ENCODE results near the gene APLN. TPM values are rescaled to one million over a fixed set of nuclear protein-coding genes. Genes with fewer than 3 reads are reported as not detected.

Gene APLN
- total and polyA plus RNA-seq, 9 of the 15 experiments (the other 6 are each of a cell fraction or from before 2014, with no cell fraction given) = 0.04 to 0.06 TPM; not detected in 7

DNA sequence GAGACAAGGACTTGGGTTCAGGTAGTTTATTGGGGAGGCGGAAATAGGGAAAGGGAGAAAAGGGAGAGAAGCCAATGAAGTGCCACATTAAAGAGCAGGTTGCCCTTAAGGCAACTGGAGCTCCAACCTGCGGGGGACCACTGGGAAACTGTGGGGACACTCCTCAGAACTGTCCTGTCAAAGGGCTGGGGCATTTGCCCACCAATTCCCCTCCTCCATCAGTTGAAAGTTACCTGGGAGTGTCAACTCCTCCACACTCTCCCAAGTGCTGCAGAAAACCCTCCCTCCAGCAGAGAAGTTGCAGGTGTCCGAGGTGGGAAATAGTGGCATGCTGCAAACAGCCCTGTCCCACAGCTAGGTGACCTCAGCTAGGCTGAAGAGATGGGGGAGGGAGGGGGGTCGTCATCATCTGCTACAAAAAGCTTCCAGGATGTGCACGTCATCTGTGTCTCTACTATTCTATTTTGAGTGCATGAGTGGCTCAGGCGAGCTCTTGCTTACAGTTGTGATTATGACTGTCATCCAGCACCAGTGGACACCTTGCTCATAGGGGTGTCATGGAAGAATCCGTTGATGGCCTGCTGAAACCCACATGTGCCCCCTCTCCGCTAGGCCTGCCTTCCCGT lies 42.6 kb upstream of the APLN start:
- no peak overlapping the region for H3K4me3 ChIP-seq
- BruUV-seq (replicated peaks) = no TSS peak
- CTCF ChIA-PET (ENCODE audit: low intra/inter-chr PET ratio) = no interaction called here
- intact Hi-C loops (cut with micrococcal nuclease) = no loop called here
- H3K9me3 ChIP-seq (replicated peaks; ENCODE audit: control insufficient read depth, insufficient read depth, low read depth, low read length) = no peaks in the 10 kb centered on the region
- H3K9ac ChIP-seq (ENCODE audit: insufficient read depth in 1 of 2, low read depth in 2 of 2, low read length in 2 of 2) = no peak overlapping the region
- H3K36me3 ChIP-seq (ENCODE audit: control insufficient read depth, insufficient read depth, low read length) = no peaks in the 10 kb centered on the region
- no peak for DNase-seq (ENCODE audit: extremely low read depth in 1 of 4, low spot score in 3 of 4)
- H2AFZ ChIP-seq (ENCODE audit: low read depth, low read length) = no peak overlapping the region
- TF ChIP-seq ZFP30 (CRISPR knock-in tag; IDR thresholded peaks at IDR 0.05; ENCODE audit: borderline replicate concordance) (no peak), KLF10 (CRISPR knock-in tag; IDR thresholded peaks at IDR 0.05) (no peak), NFIC (IDR thresholded peaks at IDR 0.05) (no peak), MEIS2 (IDR thresholded peaks at IDR 0.05; ENCODE audit: partially characterized antibody) (no peak), KDM1A (IDR thresholded peaks at IDR 0.05) (no peak), TRIM28 (IDR thresholded peaks at IDR 0.05) (no peak), ASH1L (IDR thresholded peaks at IDR 0.05; ENCODE audit: borderline replicate concordance, low read depth, partially characterized antibody) (no peak), L3MBTL2 (IDR thresholded peaks at IDR 0.05) (no peak), CC2D1A (IDR thresholded peaks at IDR 0.05) (no peak), ESRRA (IDR thresholded peaks at IDR 0.05; ENCODE audit: borderline replicate concordance, low read depth) (no peak), PHF20 (IDR thresholded peaks at IDR 0.05; ENCODE audit: partially characterized antibody) (no peak), ZNF431 (CRISPR knock-in tag; IDR thresholded peaks at IDR 0.05) (no peak), MTA3 (IDR thresholded peaks at IDR 0.05; ENCODE audit: borderline replicate concordance) (no peak)
- TF ChIP-seq, protein P1, sequence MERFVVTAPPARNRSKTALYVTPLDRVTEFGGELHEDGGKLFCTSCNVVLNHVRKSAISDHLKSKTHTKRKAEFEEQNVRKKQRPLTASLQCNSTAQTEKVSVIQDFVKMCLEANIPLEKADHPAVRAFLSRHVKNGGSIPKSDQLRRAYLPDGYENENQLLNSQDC (CRISPR knock-in tag; IDR thresholded peaks at IDR 0.05) = no peak
- TF ChIP-seq, protein P2, sequence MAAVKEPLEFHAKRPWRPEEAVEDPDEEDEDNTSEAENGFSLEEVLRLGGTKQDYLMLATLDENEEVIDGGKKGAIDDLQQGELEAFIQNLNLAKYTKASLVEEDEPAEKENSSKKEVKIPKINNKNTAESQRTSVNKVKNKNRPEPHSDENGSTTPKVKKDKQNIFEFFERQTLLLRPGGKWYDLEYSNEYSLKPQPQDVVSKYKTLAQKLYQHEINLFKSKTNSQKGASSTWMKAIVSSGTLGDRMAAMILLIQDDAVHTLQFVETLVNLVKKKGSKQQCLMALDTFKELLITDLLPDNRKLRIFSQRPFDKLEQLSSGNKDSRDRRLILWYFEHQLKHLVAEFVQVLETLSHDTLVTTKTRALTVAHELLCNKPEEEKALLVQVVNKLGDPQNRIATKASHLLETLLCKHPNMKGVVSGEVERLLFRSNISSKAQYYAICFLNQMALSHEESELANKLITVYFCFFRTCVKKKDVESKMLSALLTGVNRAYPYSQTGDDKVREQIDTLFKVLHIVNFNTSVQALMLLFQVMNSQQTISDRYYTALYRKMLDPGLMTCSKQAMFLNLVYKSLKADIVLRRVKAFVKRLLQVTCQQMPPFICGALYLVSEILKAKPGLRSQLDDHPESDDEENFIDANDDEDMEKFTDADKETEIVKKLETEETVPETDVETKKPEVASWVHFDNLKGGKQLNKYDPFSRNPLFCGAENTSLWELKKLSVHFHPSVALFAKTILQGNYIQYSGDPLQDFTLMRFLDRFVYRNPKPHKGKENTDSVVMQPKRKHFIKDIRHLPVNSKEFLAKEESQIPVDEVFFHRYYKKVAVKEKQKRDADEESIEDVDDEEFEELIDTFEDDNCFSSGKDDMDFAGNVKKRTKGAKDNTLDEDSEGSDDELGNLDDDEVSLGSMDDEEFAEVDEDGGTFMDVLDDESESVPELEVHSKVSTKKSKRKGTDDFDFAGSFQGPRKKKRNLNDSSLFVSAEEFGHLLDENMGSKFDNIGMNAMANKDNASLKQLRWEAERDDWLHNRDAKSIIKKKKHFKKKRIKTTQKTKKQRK (IDR thresholded peaks at IDR 0.05; ENCODE audit: borderline replicate concordance, low read depth, low read length) = no peak
- TF ChIP-seq, protein P3, sequence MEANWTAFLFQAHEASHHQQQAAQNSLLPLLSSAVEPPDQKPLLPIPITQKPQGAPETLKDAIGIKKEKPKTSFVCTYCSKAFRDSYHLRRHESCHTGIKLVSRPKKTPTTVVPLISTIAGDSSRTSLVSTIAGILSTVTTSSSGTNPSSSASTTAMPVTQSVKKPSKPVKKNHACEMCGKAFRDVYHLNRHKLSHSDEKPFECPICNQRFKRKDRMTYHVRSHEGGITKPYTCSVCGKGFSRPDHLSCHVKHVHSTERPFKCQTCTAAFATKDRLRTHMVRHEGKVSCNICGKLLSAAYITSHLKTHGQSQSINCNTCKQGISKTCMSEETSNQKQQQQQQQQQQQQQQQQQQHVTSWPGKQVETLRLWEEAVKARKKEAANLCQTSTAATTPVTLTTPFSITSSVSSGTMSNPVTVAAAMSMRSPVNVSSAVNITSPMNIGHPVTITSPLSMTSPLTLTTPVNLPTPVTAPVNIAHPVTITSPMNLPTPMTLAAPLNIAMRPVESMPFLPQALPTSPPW (CRISPR knock-in tag; IDR thresholded peaks at IDR 0.05) = no peak
- TF ChIP-seq, protein P4, sequence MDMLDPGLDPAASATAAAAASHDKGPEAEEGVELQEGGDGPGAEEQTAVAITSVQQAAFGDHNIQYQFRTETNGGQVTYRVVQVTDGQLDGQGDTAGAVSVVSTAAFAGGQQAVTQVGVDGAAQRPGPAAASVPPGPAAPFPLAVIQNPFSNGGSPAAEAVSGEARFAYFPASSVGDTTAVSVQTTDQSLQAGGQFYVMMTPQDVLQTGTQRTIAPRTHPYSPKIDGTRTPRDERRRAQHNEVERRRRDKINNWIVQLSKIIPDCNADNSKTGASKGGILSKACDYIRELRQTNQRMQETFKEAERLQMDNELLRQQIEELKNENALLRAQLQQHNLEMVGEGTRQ (CRISPR knock-in tag; IDR thresholded peaks at IDR 0.05) = no peak
- POLR2A ChIA-PET = no interaction called here
- no peaks in the 10 kb centered on the region for H3K4me1 ChIP-seq (replicated peaks in 1 of 2; ENCODE audit: control insufficient read depth in 2 of 2, insufficient read depth in 2 of 2, low read length in 2 of 2)
- H3K27me3 ChIP-seq (ENCODE audit: control insufficient read depth in 2 of 2, insufficient read depth in 2 of 2, low read length in 2 of 2) = peaks cover 5 to 45% of the 10 kb centered on the region in 2 experiments
- no peak overlapping the region for H3K27ac ChIP-seq (ENCODE audit: extremely low read depth, low read depth, low read length)
- H3K79me2 ChIP-seq (ENCODE audit: control insufficient read depth, insufficient read depth, low read length) = no peaks in the 10 kb centered on the region
- in situ Hi-C loops (cut with MboI) = no loop called here
- 1% methylated on average over 8 of the region's 9 CpGs for WGBS (ENCODE audit: insufficient coverage, low coverage, missing lambda C conversion rate)
- H3K9me1 ChIP-seq (ENCODE audit: control insufficient read depth, insufficient read depth, low read length) = no peaks in the 10 kb centered on the region
- H3K4me2 ChIP-seq (ENCODE audit: insufficient read depth, low read length) = no peak overlapping the region
- FAIRE-seq = no peak
- ATAC-seq = no peak
- no peaks in the 10 kb centered on the region for H4K20me1 ChIP-seq (replicated peaks; ENCODE audit: control insufficient read depth, insufficient read depth, low read length)
